OCI-LY1 (cell line): Measurements from ENCODE around the gene NEURL3.

Source experiments
- H2AFZ ChIP-seq: fragments of 200-600 bp; sonication (generic), shearing (Covaris generic); 2 replicates; pipeline ENCODE4 v1.6.0; 2014; ENCODE audit warnings: antibody characterized with exemption, mild to moderate bottlenecking, low read length
- H3F3A ChIP-seq: fragments of 200-600 bp; sonication (generic), shearing (Covaris generic); 2 replicates; pipeline ENCODE4 v1.6.0; 2014; ENCODE audit warnings: mild to moderate bottlenecking, antibody characterized with exemption, low read length, moderate library complexity; ENCODE audit not compliant: insufficient read depth
- H3K27ac ChIP-seq: fragments of 200-600 bp; sonication (generic); 2 replicates; pipeline ENCODE4 v1.5.1; 2014; ENCODE audit warnings: low read length, mixed run types, mild to moderate bottlenecking, low read depth; ENCODE audit not compliant: poor library complexity, severe bottlenecking
- H3K27me3 ChIP-seq: fragments of 200-600 bp; sonication (generic); 2 replicates; pipeline ENCODE4 v1.6.0; 2014; ENCODE audit warnings: antibody characterized with exemption, mild to moderate bottlenecking, low read length, moderate library complexity; ENCODE audit not compliant: insufficient read depth
- H3K36me3 ChIP-seq: fragments of 200-600 bp; sonication (generic); 2 replicates; pipeline ENCODE4 v1.6.1; 2014; ENCODE audit warnings: mild to moderate bottlenecking, antibody characterized with exemption, low read length, moderate library complexity, mixed read lengths; ENCODE audit not compliant: insufficient read depth
- H3K4me1 ChIP-seq: fragments of 200-600 bp; sonication (generic); 2 replicates; pipeline ENCODE4 v1.5.1; 2014; ENCODE audit warnings: mild to moderate bottlenecking, low read length, moderate library complexity; ENCODE audit not compliant: insufficient read depth, severe bottlenecking
- H3K4me2 ChIP-seq: fragments of 200-600 bp; sonication (generic), shearing (Covaris generic); 2 replicates; pipeline ENCODE4 v1.6.1; 2014; ENCODE audit warnings: low read length
- H3K4me3 ChIP-seq: fragments of 200-600 bp; sonication (generic); 2 replicates; pipeline ENCODE4 v1.5.1; 2014; ENCODE audit warnings: low read length, low read depth, mild to moderate bottlenecking, mixed read lengths; ENCODE audit not compliant: poor library complexity, severe bottlenecking
- H3K79me2 ChIP-seq: fragments of 200-600 bp; shearing (Covaris generic); 2 replicates; pipeline ENCODE4 v1.6.1; 2016; ENCODE audit warnings: mixed run types, low read length, mixed read lengths; ENCODE audit not compliant: insufficient read depth
- H3K9ac ChIP-seq: fragments of 200-600 bp; sonication (generic), shearing (Covaris generic); 2 replicates; pipeline ENCODE4 v1.6.1; 2014; ENCODE audit warnings: mild to moderate bottlenecking, low read length, mixed read lengths
- H3K9me2 ChIP-seq: fragments of 200-600 bp; sonication (generic), shearing (Covaris generic); 2 replicates; pipeline ENCODE4 v1.6.1; 2014; ENCODE audit warnings: low read depth, mild to moderate bottlenecking, low read length, mixed read lengths
- H3K9me3 ChIP-seq: fragments of 200-600 bp; shearing (Covaris generic); 2 replicates; pipeline ENCODE4 v1.6.1; 2014; ENCODE audit warnings: low read length, mixed read lengths
- H4K20me1 ChIP-seq: fragments of 200-600 bp; sonication (generic), shearing (Covaris generic); 2 replicates; pipeline ENCODE4 v1.6.0; 2016; ENCODE audit warnings: mild to moderate bottlenecking, low read length; ENCODE audit not compliant: insufficient read depth
- EZH2 ChIP-seq: fragments of 200-600 bp; sonication (generic), shearing (Covaris generic); IDR thresholded peaks from 2 replicates; pipeline ENCODE4 v1.8.0; 2017; ENCODE audit warnings: borderline replicate concordance, mixed run types, mild to moderate bottlenecking, antibody characterized with exemption, low read length, moderate library complexity, mixed read lengths
- TF ChIP-seq, protein P1 (sequence below): fragments of 200-600 bp; sonication (generic), shearing (Covaris generic); IDR thresholded peaks from 2 replicates; pipeline ENCODE4 v1.5.1; 2017; ENCODE audit warnings: mild to moderate bottlenecking, antibody characterized with exemption, low read length, moderate library complexity, mixed read lengths

Gene NEURL3

DNA sequence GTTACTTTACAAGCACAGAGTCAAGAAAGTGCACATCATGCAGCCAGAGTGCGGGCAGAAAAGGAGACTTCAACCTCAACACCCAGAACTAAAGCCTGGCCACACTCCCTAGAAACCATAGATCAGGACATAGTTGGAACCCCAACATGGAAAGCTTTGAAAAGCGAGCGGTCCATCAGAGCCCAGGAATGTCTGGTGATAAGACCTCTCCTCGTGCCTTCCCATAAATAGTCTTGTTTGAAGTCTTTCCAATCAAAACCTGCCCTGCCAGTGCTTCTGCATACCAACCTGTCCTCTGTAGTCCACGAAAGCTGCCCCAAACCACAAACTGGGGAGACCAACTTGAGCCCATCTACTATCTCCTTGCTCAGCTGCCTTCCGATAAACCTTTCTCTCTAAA is 55.5 kb downstream of the NEURL3 start:
- no peaks in the 10 kb centered on the region for H3K79me2 ChIP-seq
- H3K27ac ChIP-seq = no peak overlapping the region
- H3K9ac ChIP-seq = no peak overlapping the region
- no peak for TF ChIP-seq EZH2
- TF ChIP-seq, protein P1, sequence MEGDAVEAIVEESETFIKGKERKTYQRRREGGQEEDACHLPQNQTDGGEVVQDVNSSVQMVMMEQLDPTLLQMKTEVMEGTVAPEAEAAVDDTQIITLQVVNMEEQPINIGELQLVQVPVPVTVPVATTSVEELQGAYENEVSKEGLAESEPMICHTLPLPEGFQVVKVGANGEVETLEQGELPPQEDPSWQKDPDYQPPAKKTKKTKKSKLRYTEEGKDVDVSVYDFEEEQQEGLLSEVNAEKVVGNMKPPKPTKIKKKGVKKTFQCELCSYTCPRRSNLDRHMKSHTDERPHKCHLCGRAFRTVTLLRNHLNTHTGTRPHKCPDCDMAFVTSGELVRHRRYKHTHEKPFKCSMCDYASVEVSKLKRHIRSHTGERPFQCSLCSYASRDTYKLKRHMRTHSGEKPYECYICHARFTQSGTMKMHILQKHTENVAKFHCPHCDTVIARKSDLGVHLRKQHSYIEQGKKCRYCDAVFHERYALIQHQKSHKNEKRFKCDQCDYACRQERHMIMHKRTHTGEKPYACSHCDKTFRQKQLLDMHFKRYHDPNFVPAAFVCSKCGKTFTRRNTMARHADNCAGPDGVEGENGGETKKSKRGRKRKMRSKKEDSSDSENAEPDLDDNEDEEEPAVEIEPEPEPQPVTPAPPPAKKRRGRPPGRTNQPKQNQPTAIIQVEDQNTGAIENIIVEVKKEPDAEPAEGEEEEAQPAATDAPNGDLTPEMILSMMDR = no peak
- H4K20me1 ChIP-seq = no peaks in the 10 kb centered on the region
- H3K9me3 ChIP-seq = no peaks in the 10 kb centered on the region; the same call in 1 of the 2 replicates
- no peak overlapping the region for H2AFZ ChIP-seq
- no peak overlapping the region for H3K4me2 ChIP-seq
- no peaks in the 10 kb centered on the region for H3K27me3 ChIP-seq
- no peaks in the 10 kb centered on the region for H3F3A ChIP-seq
- no peak overlapping the region for H3K4me3 ChIP-seq
- no peaks in the 10 kb centered on the region for H3K4me1 ChIP-seq
- no peaks in the 10 kb centered on the region for H3K9me2 ChIP-seq
- H3K36me3 ChIP-seq = no peaks in the 10 kb centered on the region

- TF ChIP-seq, protein P1 = no peak
- TF ChIP-seq EZH2 = no peak
- no peak overlapping the region for H3K27ac ChIP-seq
- no peaks in the 10 kb centered on the region for H3K79me2 ChIP-seq
These were observed 56.0 kb downstream of the NEURL3 start for GRCh38 chr2:96449174-96449573.

DNA sequence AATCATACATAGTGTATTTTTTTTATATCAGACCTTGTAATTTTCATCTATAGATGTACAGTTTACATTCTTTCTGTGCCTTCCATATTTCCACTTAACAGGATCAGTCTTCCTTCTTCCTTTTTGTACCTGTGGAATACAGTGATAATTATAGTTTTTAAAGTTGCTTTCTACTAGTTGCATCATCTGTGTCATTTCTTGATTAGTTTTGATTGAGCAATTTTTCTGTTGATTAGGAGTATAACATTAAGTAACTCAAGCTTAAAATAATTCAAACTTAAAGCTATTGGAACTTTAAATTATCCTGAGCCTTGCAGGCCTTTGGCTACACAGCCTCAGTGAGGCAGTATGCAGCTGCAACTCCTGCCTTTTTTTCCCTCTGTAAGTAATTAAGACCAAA is 57.4 kb downstream of the NEURL3 start:
- Histone ChIP-seq H3K4me3 (no peak overlapping the region), H3K27me3 (no peaks in the 10 kb centered on the region), H3K27ac (no peak overlapping the region), H2AFZ (no peak overlapping the region), H3K4me1 (no peaks in the 10 kb centered on the region), H4K20me1 (no peaks in the 10 kb centered on the region), H3K9me3 (no peaks in the 10 kb centered on the region; the same call in 1 of the 2 replicates), H3K36me3 (no peaks in the 10 kb centered on the region), H3K79me2 (no peaks in the 10 kb centered on the region), H3K4me2 (no peak overlapping the region), H3K9ac (no peak overlapping the region), H3K9me2 (no peaks in the 10 kb centered on the region), H3F3A (no peaks in the 10 kb centered on the region)
- no peak for TF ChIP-seq EZH2
- TF ChIP-seq, protein P1 = no peak

More at GRCh38 chr2:96449174-96449573, 56.0 kb downstream of the NEURL3 start:
- no peaks in the 10 kb centered on the region for H3K4me1 ChIP-seq
- no peaks in the 10 kb centered on the region for H3K27me3 ChIP-seq
- H3F3A ChIP-seq = no peaks in the 10 kb centered on the region
- H3K4me2 ChIP-seq = no peak overlapping the region
- H3K4me3 ChIP-seq = no peak overlapping the region
- no peaks in the 10 kb centered on the region; the same call in 1 of the 2 replicates for H3K9me3 ChIP-seq
- H3K9me2 ChIP-seq = no peaks in the 10 kb centered on the region
- no peaks in the 10 kb centered on the region for H3K36me3 ChIP-seq
- no peak overlapping the region for H2AFZ ChIP-seq
- no peaks in the 10 kb centered on the region for H4K20me1 ChIP-seq
- no peak overlapping the region for H3K9ac ChIP-seq
